C4-2B (cell line): ENCODE measurements around the gene WDR73.

Experiments
- ZFX ChIP-seq: fragments of 450-650 bp; IDR thresholded peaks from 2 replicates; pipeline ENCODE4 v1.6.1; 2017
- TF ChIP-seq, protein P1 (sequence below): fragments of 450-650 bp; conservative IDR thresholded peaks from 2 replicates; pipeline ENCODE4 v1.5.1; 2017; ENCODE audit warnings: mild to moderate bottlenecking

DNA sequence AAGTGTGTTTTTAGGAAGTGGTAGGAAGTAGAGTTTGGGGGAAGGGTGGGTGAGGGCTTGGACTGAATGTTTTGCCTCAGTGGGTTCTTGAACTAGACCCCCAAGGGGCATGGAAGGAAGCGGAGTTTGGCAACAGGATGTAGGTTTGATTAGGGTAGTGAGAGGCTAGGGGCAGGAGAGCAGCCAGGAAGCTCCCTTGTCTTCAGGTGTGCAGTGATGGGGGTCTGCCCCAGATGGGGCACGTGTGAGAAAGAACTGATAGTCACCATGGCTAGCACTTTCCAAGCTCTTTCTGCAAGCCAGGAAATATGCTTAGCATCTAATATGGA, 48.6 kb downstream of the WDR73 start:
- no peak for TF ChIP-seq ZFX
- TF ChIP-seq, protein P1, sequence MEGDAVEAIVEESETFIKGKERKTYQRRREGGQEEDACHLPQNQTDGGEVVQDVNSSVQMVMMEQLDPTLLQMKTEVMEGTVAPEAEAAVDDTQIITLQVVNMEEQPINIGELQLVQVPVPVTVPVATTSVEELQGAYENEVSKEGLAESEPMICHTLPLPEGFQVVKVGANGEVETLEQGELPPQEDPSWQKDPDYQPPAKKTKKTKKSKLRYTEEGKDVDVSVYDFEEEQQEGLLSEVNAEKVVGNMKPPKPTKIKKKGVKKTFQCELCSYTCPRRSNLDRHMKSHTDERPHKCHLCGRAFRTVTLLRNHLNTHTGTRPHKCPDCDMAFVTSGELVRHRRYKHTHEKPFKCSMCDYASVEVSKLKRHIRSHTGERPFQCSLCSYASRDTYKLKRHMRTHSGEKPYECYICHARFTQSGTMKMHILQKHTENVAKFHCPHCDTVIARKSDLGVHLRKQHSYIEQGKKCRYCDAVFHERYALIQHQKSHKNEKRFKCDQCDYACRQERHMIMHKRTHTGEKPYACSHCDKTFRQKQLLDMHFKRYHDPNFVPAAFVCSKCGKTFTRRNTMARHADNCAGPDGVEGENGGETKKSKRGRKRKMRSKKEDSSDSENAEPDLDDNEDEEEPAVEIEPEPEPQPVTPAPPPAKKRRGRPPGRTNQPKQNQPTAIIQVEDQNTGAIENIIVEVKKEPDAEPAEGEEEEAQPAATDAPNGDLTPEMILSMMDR, result no peak
